COR-L47 (cell line): ENCODE results near the gene STRAP.
"Not testable (repeated sequence)": the region's sequence is repeated elsewhere in the genome, so short reads cannot be mapped to it uniquely, and the experiment has no call there.

Experiments used
- DNase-seq: peaks from one replicate; lab custom pipeline; 2025; lab: John Stamatoyannopoulos, UW

The STRAP gene

GRCh38 chr12:15873556-15873955 is 8.6 kb upstream of the STRAP start:
- no peak for DNase-seq

- not testable (repeated sequence) for DNase-seq
Measured at GRCh38 chr12:15874556-15875145, 7.5 kb upstream of the STRAP start.

- no peak for DNase-seq
Measured at GRCh38 chr12:15875863-15876262, 6.3 kb upstream of the STRAP start.

DNA sequence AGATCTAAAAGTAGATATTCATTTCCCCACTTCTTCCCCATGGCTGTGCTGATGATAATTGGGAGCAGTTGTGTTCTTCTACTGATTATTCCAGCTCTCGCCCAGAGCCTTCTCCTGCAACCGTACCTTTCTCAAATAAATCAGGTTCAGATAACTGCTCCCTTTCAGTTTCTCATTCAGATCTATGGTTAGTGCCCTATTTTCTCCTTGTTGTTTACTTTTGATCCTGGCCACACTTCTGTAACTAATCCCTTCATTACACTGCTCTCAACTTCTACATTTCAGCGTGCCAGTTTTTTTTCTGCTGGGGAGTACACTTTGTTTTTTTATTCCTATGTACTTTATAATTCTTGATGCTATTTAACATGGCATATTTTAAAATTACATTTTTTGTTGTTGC is 2.8 kb upstream of the STRAP start:
- no peak for DNase-seq

- DNase-seq = no peak
Measured at GRCh38 chr12:15880721-15881120, 1.5 kb upstream of the STRAP start.

GRCh38 chr12:15883536-15883935 is 1.3 kb downstream of the STRAP start:
- no peak for DNase-seq

DNA sequence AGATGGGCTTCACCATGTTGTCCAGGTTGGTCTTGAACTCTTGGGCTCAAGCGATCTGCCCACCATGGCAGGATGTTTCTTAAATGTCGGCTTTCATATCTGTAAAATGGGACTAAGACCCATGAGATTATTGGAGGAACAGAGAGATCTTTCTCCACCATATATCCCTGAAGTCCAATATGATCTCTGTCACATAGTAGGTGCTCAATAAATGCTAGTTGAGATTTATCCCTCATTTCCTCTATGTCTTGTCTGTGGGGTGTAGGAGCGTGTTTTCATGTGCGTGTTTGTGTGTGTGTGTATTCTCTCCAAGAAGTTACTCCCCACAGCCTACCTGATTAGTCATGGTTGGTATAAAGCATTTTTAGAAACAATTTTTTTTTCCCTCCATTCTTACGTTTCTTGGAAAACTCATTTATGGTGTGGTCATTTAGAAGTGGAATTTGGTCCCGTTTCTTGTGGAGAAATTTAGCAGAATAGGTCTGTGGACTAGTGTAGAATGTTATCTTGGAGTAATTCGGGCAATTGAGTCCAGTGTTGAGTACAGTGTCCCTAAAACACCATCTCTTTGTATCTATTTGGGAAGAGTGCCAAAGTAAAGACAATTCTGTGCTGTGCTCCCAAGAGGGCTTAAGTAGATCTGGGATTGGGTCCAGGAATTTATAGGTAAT is 4.3 kb downstream of the STRAP start:
- peak; percentile 57 for DNase-seq

DNA sequence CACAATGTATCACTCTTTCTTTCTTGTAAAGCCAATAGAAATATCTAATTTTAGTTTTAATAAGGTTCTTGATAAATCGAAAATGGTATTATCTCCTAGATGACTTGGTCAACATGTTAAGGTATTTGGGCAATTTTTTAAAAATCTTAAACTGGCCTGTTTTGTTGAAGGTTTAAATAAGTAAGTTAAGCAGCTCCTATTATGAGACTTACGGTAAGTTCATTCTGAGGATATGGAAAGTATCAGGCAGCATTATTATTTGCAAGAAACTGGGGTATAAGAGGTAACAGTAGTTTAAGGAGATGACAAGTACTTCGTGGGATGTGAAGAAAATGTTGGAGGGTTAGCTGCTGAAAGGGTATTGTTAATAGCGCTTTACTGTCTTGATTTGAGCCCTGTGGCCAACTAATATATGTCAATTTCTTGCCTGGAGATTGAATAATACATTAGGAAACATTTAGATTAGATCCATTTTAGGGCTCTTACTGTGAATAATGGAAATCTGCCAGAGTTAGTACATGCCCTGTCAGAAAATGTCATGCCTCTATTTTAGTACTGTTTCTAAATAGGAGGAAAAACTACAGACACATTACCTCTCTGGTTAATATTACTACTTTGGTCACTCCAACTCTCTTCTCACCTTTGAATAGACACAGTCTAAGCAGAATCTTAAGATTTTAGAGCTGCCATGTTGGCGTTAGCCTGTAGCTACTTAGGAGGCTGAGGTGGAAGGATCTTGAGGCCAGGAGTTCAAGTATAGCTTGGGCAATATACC is 5.0 kb downstream of the STRAP start:
- no peak for DNase-seq

GRCh38 chr12:15892645-15893259 is 10.6 kb downstream of the STRAP start:
- no peak for DNase-seq

DNA sequence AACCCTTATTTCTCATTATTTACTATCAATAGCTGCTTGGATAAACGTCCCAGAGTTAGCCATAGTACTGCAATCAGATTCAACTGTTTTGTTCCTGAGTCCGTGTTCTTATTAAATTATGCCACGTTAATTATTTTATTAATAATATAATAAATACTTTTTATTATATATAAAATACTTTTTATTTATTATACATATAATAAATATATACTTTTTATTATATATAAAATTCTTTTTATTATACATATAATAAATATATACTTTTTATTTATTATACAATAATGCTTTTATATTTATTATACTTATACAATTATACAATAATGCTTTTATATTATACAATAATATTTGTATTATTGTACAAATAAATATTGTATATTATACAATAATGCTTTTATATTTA is 11.1 kb downstream of the STRAP start:
- DNase-seq = no peak

DNA sequence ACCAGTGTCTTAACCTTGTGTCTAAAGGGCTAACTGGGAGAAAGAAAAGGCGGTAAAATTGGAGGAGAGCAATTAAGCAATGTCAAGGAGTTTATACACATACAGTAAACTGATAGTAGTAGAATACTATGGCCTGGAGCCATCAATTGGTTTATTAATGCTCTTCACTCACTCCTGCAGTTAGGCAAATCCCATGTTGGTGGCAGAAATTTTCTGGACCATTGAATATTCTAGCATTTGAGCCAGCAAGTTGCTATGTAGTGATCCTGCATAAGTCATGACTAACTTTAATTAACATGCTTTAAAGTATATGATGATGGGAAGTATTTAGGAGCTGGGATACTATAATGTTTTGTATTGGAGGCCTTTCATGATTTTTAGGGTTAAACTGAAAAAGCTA is 14.7 kb downstream of the STRAP start:
- no peak for DNase-seq

- no peak for DNase-seq
Measured at GRCh38 chr12:15897433-15897832, 15.2 kb downstream of the STRAP start.

GRCh38 chr12:15899282-15899870 is 17.2 kb downstream of the STRAP start:
- peak; percentile 1 for DNase-seq

GRCh38 chr12:15904378-15904920 is 22.3 kb downstream of the STRAP start:
- DNase-seq = no peak

DNA sequence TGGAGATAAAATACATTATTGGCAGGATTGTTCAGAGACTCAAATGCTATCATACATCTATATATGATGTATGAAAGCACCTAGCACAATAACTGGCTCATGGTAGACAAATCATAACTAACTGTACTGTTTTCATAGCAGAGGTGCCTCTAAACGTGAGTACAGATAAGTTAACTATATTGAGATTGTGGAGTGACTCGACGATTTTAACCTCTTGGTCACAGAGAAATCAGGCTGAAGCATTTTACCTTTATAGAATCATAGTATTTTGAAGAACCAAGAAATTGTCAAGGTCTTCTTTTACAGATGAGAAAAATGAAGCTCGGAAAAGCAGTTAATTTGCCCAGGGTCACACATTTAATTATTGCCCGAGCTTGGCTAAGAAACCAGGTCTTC is 28.3 kb downstream of the STRAP start:
- DNase-seq = no peak

GRCh38 chr12:15910864-15911721 is 28.9 kb downstream of the STRAP start, which contains the start of gene DERA:
Gene DERA (plus strand): TSS chr12:15911332. CDS start chr12:15911384, 52 bp downstream.
- peak; percentile 42 for DNase-seq

DNA sequence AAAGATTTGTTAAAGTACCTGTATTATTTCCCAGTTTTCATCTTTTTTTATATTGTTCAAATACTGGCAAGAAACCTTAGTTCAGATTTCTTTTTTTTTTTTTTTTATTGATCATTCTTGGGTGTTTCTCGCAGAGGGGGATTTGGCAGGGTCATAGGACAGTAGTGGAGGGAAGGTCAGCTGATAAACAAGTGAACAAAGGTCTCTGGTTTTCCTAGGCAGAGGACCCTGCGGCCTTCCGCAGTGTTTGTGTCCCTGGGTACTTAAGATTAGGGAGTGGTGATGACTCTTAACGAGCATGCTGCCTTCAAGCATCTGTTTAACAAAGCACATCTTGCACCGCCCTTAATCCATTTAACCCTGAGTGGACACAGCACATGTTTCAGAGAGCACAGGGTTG is 29.7 kb downstream of the STRAP start:
- DNase-seq = not testable (repeated sequence)

DNA sequence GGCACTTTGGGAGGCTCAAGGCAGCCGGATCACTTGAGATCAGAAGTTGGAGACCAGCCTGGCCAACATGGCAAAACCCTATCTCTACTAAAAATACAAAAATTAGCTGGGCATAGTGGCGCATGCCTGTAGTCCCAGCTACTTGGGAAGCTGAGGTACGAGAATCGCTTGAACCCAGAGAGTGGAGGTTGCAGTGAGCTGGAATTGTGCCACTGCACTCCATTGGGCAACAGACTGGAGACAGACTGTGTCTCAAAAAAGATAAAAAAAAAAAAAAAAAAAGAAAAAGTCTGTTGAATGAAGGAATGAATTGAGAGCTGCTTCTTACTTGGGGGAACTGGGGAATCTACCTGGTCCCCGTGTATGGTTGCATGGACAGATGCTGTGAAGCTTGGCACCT is 31.9 kb downstream of the STRAP start:
- not testable (repeated sequence) for DNase-seq

- DNase-seq = no peak
Measured at GRCh38 chr12:15918066-15918465, 35.9 kb downstream of the STRAP start.

DNA sequence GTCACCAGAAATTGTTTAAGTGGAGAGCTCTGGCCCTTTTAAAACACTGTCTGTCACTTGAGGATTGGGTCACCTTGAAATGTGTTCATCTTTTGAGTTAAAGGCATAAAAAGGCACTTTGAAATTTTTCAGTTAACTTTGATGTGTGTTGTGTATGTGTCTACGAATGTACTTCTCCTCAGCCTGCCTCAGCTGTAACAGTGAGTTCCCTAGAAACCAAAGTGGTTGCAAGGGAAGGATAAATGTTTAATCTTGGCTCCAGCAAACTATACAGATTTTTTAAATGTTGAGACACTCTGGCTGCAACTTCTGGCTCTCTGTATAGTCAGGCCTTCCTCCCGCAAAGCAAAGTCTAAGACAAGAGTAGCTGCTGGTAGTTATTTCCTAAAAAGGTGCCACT is 37.2 kb downstream of the STRAP start:
- no peak for DNase-seq

DNA sequence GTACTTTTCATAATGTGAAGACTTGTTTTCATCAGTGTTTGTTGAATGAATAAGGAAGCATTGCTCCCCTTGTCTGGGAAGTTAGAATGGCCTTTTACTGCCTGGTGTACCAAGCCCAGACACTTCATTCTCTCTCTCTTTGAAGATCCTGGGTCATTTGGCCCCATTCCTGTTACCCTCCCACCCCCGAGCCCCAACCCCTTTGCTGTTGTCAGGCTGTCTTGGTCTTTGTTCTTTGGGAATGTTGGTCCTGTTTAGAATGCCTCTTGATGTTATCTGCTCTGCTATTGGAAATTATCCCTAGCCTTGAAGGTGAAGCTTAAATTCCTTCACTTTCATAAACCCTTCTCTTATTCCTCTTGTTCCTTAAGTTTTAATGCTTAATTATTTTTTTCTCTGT is 42.8 kb downstream of the STRAP start:
- no peak for DNase-seq
